ENCODE measurements around the gene ETV5. TPM values are rescaled to one million over a fixed set of nuclear protein-coding genes. Genes with fewer than 3 reads are reported as not detected.
A peak's percentile ranks its signal among the peaks of the same experiment; 100 is the strongest.

ETV5 gene
- total and polyA plus RNA-seq, 10 of the 15 experiments (the other 5 are each of a cell fraction or from before 2014, with no cell fraction given): 5.0 to 18.4 (median 7.4) TPM

DNA sequence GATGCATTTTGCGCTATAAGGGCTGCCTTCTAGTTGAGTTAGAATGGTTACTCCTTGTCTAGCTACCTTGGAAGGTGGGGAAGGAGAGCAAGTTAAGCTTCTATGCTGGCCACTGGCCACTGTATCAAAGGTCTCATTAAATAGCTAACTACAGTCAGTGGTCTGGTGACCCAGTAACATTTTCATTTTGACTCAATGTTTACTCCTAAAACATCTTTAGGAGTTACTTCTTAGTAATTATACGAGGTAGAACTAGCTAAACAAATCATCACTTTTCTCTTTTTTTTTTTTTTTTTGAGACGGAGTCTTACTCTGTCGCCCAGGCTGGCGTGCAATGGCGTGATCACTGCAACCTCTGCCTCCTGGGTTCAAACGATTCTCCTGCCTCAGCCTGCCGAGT is 26.7 kb downstream of the ETV5 start (continued):
- TF ChIP-seq, protein P1, sequence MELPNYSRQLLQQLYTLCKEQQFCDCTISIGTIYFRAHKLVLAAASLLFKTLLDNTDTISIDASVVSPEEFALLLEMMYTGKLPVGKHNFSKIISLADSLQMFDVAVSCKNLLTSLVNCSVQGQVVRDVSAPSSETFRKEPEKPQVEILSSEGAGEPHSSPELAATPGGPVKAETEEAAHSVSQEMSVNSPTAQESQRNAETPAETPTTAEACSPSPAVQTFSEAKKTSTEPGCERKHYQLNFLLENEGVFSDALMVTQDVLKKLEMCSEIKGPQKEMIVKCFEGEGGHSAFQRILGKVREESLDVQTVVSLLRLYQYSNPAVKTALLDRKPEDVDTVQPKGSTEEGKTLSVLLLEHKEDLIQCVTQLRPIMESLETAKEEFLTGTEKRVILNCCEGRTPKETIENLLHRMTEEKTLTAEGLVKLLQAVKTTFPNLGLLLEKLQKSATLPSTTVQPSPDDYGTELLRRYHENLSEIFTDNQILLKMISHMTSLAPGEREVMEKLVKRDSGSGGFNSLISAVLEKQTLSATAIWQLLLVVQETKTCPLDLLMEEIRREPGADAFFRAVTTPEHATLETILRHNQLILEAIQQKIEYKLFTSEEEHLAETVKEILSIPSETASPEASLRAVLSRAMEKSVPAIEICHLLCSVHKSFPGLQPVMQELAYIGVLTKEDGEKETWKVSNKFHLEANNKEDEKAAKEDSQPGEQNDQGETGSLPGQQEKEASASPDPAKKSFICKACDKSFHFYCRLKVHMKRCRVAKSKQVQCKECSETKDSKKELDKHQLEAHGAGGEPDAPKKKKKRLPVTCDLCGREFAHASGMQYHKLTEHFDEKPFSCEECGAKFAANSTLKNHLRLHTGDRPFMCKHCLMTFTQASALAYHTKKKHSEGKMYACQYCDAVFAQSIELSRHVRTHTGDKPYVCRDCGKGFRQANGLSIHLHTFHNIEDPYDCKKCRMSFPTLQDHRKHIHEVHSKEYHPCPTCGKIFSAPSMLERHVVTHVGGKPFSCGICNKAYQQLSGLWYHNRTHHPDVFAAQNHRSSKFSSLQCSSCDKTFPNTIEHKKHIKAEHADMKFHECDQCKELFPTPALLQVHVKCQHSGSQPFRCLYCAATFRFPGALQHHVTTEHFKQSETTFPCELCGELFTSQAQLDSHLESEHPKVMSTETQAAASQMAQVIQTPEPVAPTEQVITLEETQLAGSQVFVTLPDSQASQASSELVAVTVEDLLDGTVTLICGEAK (IDR thresholded peaks at IDR 0.05; ENCODE audit: borderline replicate concordance): no peak
- TF ChIP-seq MXI1 (IDR thresholded peaks at IDR 0.05; ENCODE audit: low read depth, low read length) (no peak), SUPT20H (IDR thresholded peaks at IDR 0.05; ENCODE audit: borderline replicate concordance, control insufficient read depth, low read depth, low read length) (no peak), MTA2 (IDR thresholded peaks at IDR 0.05; ENCODE audit: low read depth) (peak; percentile 53; the same call in 1 of the 2 replicates)

GRCh38 chr3:186081678-186082077 is 27.2 kb downstream of the ETV5 start:
- ChIA-PET SMC1A (ENCODE audit: uncharacterized antibody, unreplicated experiment) (interaction anchor here (0.9 to 4.8 kb wide), 11 partner anchors 8 to 160 kb away, joined by 3 to 30 read pairs (median 4); no protein-coding TSS in a partner anchor), CTCF (interaction anchor here (0.7 to 1.4 kb wide), 6 partner anchors 20 to 459 kb away, joined by 3 to 4 read pairs (median 4); no protein-coding TSS in a partner anchor), RAD21 (ENCODE audit: unreplicated experiment) (interaction anchor here (0.6 to 3.3 kb wide), 3 partner anchors 12 to 26 kb away, joined by 3 to 14 read pairs (median 5); no protein-coding TSS in a partner anchor), POLR2A (interaction anchor here (0.5 to 1.5 kb wide), 6 partner anchors 12 to 95 kb away, joined by 3 to 5 read pairs (median 3); no protein-coding TSS in a partner anchor)
- FAIRE-seq (no peak), ATAC-seq (no peak), DNase-seq (ENCODE audit: low read depth, low spot score) (no peak)
- no peaks in the 10 kb centered on the region; a peak in 1 of 4 replicates for H3K27me3 ChIP-seq (replicated peaks in 1 of 2; ENCODE audit: control insufficient read depth in 2 of 2, insufficient read depth in 2 of 2, low read length in 1 of 2)
- H3K9me3 ChIP-seq (replicated peaks; ENCODE audit: control insufficient read depth, insufficient read depth, low read length): no peaks in the 10 kb centered on the region
- no peak overlapping the region for H3K4me3 ChIP-seq
- no peak overlapping the region for H2AFZ ChIP-seq (ENCODE audit: control insufficient read depth, low read depth, low read length)
- no peak overlapping the region for H3K9ac ChIP-seq (ENCODE audit: control insufficient read depth, insufficient read depth, low read length)
- WGBS (ENCODE audit: insufficient coverage, insufficient replicate concordance, low lambda C conversion rate, missing lambda C conversion rate): 100% methylated on average over 2 of the region's 2 CpGs
- TF ChIP-seq MYC (IDR thresholded peaks at IDR 0.05; ENCODE audit: insufficient read depth, insufficient read length, insufficient replicate concordance, low read length, severe bottlenecking) (no peak), YY1 (IDR thresholded peaks at IDR 0.05; ENCODE audit: low read depth, low read length) (no peak), EGR1 (IDR thresholded peaks at IDR 0.05; ENCODE audit: borderline replicate concordance in 1 of 2, low read depth in 2 of 2, low read length in 2 of 2) (no peak), MTA2 (IDR thresholded peaks at IDR 0.05; ENCODE audit: low read depth) (no peak), EZH2 (IDR thresholded peaks at IDR 0.05; ENCODE audit: borderline replicate concordance, control insufficient read depth, low read depth, low read length) (no peak), GATAD2B (conservative IDR thresholded peaks at IDR 0.05; ENCODE audit: low read depth) (no peak)
- TF ChIP-seq, protein P2, sequence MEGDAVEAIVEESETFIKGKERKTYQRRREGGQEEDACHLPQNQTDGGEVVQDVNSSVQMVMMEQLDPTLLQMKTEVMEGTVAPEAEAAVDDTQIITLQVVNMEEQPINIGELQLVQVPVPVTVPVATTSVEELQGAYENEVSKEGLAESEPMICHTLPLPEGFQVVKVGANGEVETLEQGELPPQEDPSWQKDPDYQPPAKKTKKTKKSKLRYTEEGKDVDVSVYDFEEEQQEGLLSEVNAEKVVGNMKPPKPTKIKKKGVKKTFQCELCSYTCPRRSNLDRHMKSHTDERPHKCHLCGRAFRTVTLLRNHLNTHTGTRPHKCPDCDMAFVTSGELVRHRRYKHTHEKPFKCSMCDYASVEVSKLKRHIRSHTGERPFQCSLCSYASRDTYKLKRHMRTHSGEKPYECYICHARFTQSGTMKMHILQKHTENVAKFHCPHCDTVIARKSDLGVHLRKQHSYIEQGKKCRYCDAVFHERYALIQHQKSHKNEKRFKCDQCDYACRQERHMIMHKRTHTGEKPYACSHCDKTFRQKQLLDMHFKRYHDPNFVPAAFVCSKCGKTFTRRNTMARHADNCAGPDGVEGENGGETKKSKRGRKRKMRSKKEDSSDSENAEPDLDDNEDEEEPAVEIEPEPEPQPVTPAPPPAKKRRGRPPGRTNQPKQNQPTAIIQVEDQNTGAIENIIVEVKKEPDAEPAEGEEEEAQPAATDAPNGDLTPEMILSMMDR (IDR thresholded peaks at IDR 0.05 in 2 of 3, conservative IDR thresholded peaks at IDR 0.05 in 1 of 3; ENCODE audit: control insufficient read depth in 2 of 3, extremely low read depth in 1 of 3, insufficient read depth in 1 of 3, low read depth in 3 of 3, low read length in 3 of 3): no peak
- H3K79me2 ChIP-seq (ENCODE audit: control insufficient read depth, insufficient read depth, low read length): no peaks in the 10 kb centered on the region
- no peak overlapping the region for H3K4me2 ChIP-seq (ENCODE audit: control insufficient read depth, insufficient read depth)
- in situ Hi-C loops (cut with MboI) (no loop called here), intact Hi-C loops (cut with micrococcal nuclease; ENCODE audit: unreplicated experiment) (no loop called here)
- no peaks in the 10 kb centered on the region for H3K4me1 ChIP-seq (ENCODE audit: control insufficient read depth, insufficient read depth, low read length)
- no TSS peak for BruUV-seq (replicated peaks)
- no peaks in the 10 kb centered on the region for H3K36me3 ChIP-seq (ENCODE audit: control insufficient read depth in 2 of 2, insufficient read depth in 2 of 2, low read length in 1 of 2)
- H3K27ac ChIP-seq (ENCODE audit: control insufficient read depth, insufficient read depth): no peak overlapping the region
- H4K20me1 ChIP-seq (ENCODE audit: control insufficient read depth, insufficient read depth): no peaks in the 10 kb centered on the region; the same call in 1 of the 2 replicates

Measured in GM12878 (cell line).